Stimulated activated CD8-positive, alpha-beta memory T cell treated with anti-CD3 and anti-CD28 coated beads, Interleukin-12 subunit alpha, Interleukin-12 subunit beta, amount 100 ng/mL, for 1 hour (primary cell): Measurements from ENCODE around the gene BRIX1.
A peak's percentile ranks its signal among the peaks of the same experiment; 100 is the strongest.
"Not testable (repeated sequence)": the region's sequence is repeated elsewhere in the genome, so short reads cannot be mapped to it uniquely, and the experiment has no call there.

Source experiments
- DNase-seq: peaks from one replicate; pipeline ENCODE4 v3.0.0-alpha.2; 2020; ENCODE audit warnings: low read depth

BRIX1 gene

GRCh38 chr5:34915856-34916192 lies 313 bp downstream of the BRIX1 start:
- no peak for DNase-seq

GRCh38 chr5:34916518-34916917 lies 1.0 kb downstream of the BRIX1 start:
- DNase-seq, result no peak

GRCh38 chr5:34918025-34918424 lies 2.5 kb downstream of the BRIX1 start:
- DNase-seq, result no peak

- no peak for DNase-seq
Measured at GRCh38 chr5:34919077-34919476, 3.6 kb downstream of the BRIX1 start.

GRCh38 chr5:34923256-34923655 lies 7.7 kb downstream of the BRIX1 start:
- not testable (repeated sequence) for DNase-seq

- no peak for DNase-seq
Measured at GRCh38 chr5:34923694-34924461, 8.4 kb downstream of the BRIX1 start.

- DNase-seq, result no peak
Measured at GRCh38 chr5:34924462-34924765, 8.9 kb downstream of the BRIX1 start.

GRCh38 chr5:34926318-34926888 lies 10.9 kb downstream of the BRIX1 start:
- DNase-seq, result no peak

- DNase-seq, result no peak
Measured at GRCh38 chr5:34927785-34928184, 12.3 kb downstream of the BRIX1 start.

GRCh38 chr5:34928267-34928666 lies 12.8 kb downstream of the BRIX1 start:
- DNase-seq, result no peak

- DNase-seq, result peak; percentile 95
Measured at GRCh38 chr5:34929134-34929719, 13.7 kb downstream of the BRIX1 start, which contains the start of gene DNAJC21. TSS of gene DNAJC21 (plus strand) at chr5:34929559. CDS start at chr5:34929820, 261 bp downstream.

GRCh38 chr5:34929720-34930461 lies 14.4 kb downstream of the BRIX1 start:
- DNase-seq, result peak; percentile 64

- no peak for DNase-seq
Measured at GRCh38 chr5:34930462-34930844, 14.9 kb downstream of the BRIX1 start.

- no peak for DNase-seq
Measured at GRCh38 chr5:34930870-34931269, 15.4 kb downstream of the BRIX1 start.

- no peak for DNase-seq
Measured at GRCh38 chr5:34932947-34933346, 17.4 kb downstream of the BRIX1 start.

GRCh38 chr5:34941936-34942335 lies 26.4 kb downstream of the BRIX1 start:
- DNase-seq, result no peak

GRCh38 chr5:34944044-34944443 lies 28.5 kb downstream of the BRIX1 start:
- DNase-seq, result no peak

- DNase-seq, result no peak
Measured at GRCh38 chr5:34944460-34945047, 29.0 kb downstream of the BRIX1 start.

- no peak for DNase-seq
Measured at GRCh38 chr5:34957321-34957720, 41.8 kb downstream of the BRIX1 start.

GRCh38 chr5:34957857-34958690 lies 42.6 kb downstream of the BRIX1 start:
- no peak for DNase-seq

GRCh38 chr5:34959323-34959722 lies 43.8 kb downstream of the BRIX1 start:
- DNase-seq, result no peak

GRCh38 chr5:34967540-34967939 lies 52.0 kb downstream of the BRIX1 start:
- no peak for DNase-seq
